GM12891 (cell line): ENCODE measurements around the gene MYL9.

ENCODE experiments used
- DNase-seq: peaks from one replicate; pipeline ENCODE4 v3.0.0; 2011; ENCODE audit warnings: low spot score; ENCODE audit not compliant: insufficient read length
- FAIRE-seq: peaks from 2 replicates; lab custom pipeline; 2011; peaks lifted over from hg19 to GRCh38; lab: Jason Lieb, UNC
- PAX5 ChIP-seq: IDR thresholded peaks from 2 replicates; pipeline ENCODE4 v1.6.1; 2011; ENCODE audit warnings: low read length, moderate library complexity, mild to moderate bottlenecking; ENCODE audit not compliant: insufficient read depth, severe bottlenecking
- POLR2A ChIP-seq: IDR thresholded peaks from 2 replicates; pipeline ENCODE4 v1.6.1; 2011; ENCODE audit warnings: low read depth, low read length, control low read depth
- POLR2AphosphoS5 ChIP-seq: IDR thresholded peaks from 2 replicates; pipeline ENCODE4 v1.6.1; 2011; ENCODE audit warnings: low read depth, low read length, control low read depth
- POU2F2 ChIP-seq: IDR thresholded peaks from 2 replicates; pipeline ENCODE4 v1.6.1; 2011; ENCODE audit warnings: low read depth, mild to moderate bottlenecking, control low read depth, low read length, moderate library complexity
- SPI1 ChIP-seq: IDR thresholded peaks from 2 replicates; pipeline ENCODE4 v1.6.1; 2011; ENCODE audit warnings: low read depth, low read length, control low read depth
- TAF1 ChIP-seq: IDR thresholded peaks from 2 replicates; pipeline ENCODE4 v1.6.1; 2011; ENCODE audit warnings: low read depth, low read length, control low read depth

The MYL9 gene

DNA sequence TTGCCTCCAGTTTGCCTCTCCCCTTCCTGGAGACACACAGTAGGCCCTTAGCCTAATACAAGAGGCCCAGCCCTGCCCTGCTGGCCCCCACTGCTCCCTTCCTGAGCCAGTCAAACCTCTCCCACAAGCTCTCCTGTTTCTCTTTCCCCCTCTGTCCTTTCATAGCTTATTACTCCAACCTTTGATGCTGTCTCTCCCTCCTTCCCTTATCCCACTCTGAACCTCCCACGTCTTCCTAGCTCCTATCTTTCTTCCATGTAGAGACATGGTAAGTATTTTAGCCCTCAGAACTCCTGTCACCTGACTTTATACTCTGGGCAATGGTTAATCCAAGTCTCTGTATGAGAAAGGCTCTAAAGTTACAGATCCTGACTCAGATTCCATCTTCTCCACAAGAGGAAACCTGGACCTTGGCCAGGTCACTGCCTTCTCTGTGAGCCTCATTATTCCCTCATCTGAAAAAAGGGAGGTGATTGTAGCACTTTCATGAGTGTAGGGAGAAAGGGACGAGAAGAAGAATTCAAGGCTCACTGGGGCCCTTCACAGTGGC, 38.8 kb downstream of the MYL9 start:
- no peak for FAIRE-seq
- TF ChIP-seq PAX5 (no peak), TAF1 (no peak), POLR2AphosphoS5 (no peak), SPI1 (no peak)
- DNase-seq = no peak

- 0 out of 2 replicates have a peak, but pooled peaks have one; percentile 30 for TF ChIP-seq POLR2A
- no peak for TF ChIP-seq SPI1
- TF ChIP-seq POLR2AphosphoS5 = peak; percentile 51; the same call in 1 of the 2 replicates
- FAIRE-seq (no peak), DNase-seq (no peak)
Measured at GRCh38 chr20:36582322-36582721, 41.0 kb downstream of the MYL9 start.

DNA sequence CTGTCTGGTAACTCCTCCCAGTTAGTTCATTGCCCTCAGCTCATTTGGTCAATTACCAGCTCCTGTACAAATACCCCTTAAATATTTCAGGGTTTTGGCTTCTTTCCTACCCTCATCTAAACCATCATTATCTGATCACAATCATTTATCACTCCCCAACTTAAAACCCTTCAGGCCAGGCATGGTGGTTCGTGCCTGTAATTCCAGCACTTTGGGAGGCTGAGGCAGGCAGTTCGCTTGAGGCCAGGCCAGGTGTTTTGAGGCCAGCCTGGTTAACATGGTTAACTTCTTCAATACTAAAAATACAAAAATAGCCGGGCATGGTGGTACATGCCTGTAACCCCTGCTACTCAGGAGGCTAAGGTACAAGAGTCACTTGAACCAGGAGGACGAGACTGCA, 41.5 kb downstream of the MYL9 start:
- FAIRE-seq (no peak), DNase-seq (no peak)
- TF ChIP-seq TAF1 = no peak
- no peak for TF ChIP-seq SPI1
- TF ChIP-seq POLR2A = no peak
- no peak for TF ChIP-seq PAX5
- no peak for TF ChIP-seq POU2F2
- no peak for TF ChIP-seq POLR2AphosphoS5

- no peak for FAIRE-seq
- no peak for DNase-seq
- peak; percentile 48; the same call in 1 of the 2 replicates for TF ChIP-seq POLR2AphosphoS5
- TF ChIP-seq SPI1 = no peak
- TF ChIP-seq POLR2A = peak; percentile 49; the same call in 1 of the 2 replicates
- TF ChIP-seq TAF1 = no peak
- no peak for TF ChIP-seq PAX5
Measured at GRCh38 chr20:36584018-36584481, 42.7 kb downstream of the MYL9 start.

- FAIRE-seq (no peak), DNase-seq (no peak)
- no peak for TF ChIP-seq TAF1
- TF ChIP-seq POLR2A = no peak; the same call in 1 of the 2 replicates
- TF ChIP-seq PAX5 = no peak
- TF ChIP-seq POU2F2 = 0 out of 2 replicates have a peak, but pooled peaks have one; percentile 21
- peak; percentile 20; the same call in 1 of the 2 replicates for TF ChIP-seq POLR2AphosphoS5
- TF ChIP-seq SPI1 = no peak
Measured at GRCh38 chr20:36585410-36586125, 44.2 kb downstream of the MYL9 start.

GRCh38 chr20:36587388-36588070, 46.2 kb downstream of the MYL9 start:
- TF ChIP-seq PAX5 (no peak), POLR2A (no peak)
- FAIRE-seq (no peak), DNase-seq (no peak)

DNA sequence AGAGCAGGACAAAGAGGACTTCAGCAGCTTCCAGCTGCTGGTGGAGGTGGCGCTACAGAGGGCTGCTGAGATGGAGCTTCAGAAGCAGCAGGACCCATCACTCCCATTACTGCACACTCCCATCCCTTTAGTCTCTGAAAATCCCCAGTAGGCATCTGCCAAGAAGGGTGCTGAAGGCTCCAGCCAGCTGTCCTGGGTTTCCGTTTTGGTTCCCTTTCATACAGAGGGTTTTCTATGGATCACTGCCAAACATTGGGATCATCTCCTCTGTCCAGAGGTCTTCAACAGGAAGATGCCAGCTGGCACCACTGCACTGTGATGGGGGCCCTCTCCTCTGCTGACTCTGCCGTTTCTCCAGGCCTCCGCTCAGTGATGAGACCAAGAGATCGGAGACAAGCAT, 50.0 kb downstream of the MYL9 start:
- FAIRE-seq (no peak), DNase-seq (no peak)
- TF ChIP-seq PAX5 = no peak
- TF ChIP-seq POLR2A = no peak
- TF ChIP-seq POLR2AphosphoS5 = no peak

GRCh38 chr20:36591854-36592641, 50.7 kb downstream of the MYL9 start:
- FAIRE-seq (no peak), DNase-seq (no peak)

GRCh38 chr20:36593347-36593929, 52.1 kb downstream of the MYL9 start:
- FAIRE-seq (no peak), DNase-seq (no peak)
- no peak for TF ChIP-seq POU2F2
- no peak for TF ChIP-seq PAX5
- TF ChIP-seq TAF1 = no peak
- no peak for TF ChIP-seq POLR2A
- TF ChIP-seq SPI1 = no peak
- no peak for TF ChIP-seq POLR2AphosphoS5

More at GRCh38 chr20:36591854-36592641, 50.7 kb downstream of the MYL9 start:
- TF ChIP-seq SPI1 (peak; percentile 41), POU2F2 (no peak)
